Measurements from ENCODE around the gene GTPBP10.

DNA sequence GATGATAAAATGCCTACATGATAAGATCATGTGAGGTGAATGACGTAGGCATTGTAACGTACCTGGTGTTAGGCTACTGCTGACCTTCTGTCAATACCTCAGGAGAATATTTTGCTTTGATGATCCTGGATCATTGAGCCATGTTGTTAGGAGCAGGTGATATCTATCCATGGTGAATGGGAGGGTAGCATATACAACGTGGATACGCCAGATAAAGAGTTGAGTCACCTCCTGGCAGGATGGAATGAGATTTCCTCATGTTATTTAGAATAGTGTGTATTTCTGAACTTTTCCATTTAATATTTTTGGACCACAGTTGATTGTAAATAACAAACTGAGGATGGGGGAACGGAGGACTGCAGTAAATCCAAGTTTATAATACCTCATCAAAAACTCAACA, 45.0 kb downstream of the GTPBP10 start:
- TF ChIP-seq, protein P1, sequence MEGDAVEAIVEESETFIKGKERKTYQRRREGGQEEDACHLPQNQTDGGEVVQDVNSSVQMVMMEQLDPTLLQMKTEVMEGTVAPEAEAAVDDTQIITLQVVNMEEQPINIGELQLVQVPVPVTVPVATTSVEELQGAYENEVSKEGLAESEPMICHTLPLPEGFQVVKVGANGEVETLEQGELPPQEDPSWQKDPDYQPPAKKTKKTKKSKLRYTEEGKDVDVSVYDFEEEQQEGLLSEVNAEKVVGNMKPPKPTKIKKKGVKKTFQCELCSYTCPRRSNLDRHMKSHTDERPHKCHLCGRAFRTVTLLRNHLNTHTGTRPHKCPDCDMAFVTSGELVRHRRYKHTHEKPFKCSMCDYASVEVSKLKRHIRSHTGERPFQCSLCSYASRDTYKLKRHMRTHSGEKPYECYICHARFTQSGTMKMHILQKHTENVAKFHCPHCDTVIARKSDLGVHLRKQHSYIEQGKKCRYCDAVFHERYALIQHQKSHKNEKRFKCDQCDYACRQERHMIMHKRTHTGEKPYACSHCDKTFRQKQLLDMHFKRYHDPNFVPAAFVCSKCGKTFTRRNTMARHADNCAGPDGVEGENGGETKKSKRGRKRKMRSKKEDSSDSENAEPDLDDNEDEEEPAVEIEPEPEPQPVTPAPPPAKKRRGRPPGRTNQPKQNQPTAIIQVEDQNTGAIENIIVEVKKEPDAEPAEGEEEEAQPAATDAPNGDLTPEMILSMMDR (IDR thresholded peaks at IDR 0.05; ENCODE audit: borderline replicate concordance, extremely low read depth, low read length, poor library complexity, severe bottlenecking), result no peak
- TF ChIP-seq EZH2 (IDR thresholded peaks at IDR 0.05; ENCODE audit: borderline replicate concordance, low read depth, low read length, severe bottlenecking), result no peak
